SK-N-SH treated with all-trans-retinoic acid at 6 μM for 48 hours (cell line): Measurements from ENCODE around the gene PRMT3.

Source experiments
- ATAC-seq: fragments of 200-7000 bp; cut with Tn5 transposase; 3 replicates; pipeline ENCODE4 v1.9.1; 2020; ENCODE audit warnings: mild to moderate bottlenecking, moderate library complexity
- ARNTL ChIP-seq: fragments of 450-650 bp; formaldehyde crosslinking; IDR thresholded peaks from 2 replicates; pipeline ENCODE4 v1.5.0; 2020; ENCODE audit warnings: low read depth, mild to moderate bottlenecking, moderate library complexity, borderline replicate concordance
- BACH2 ChIP-seq: fragments of 250-450 bp; sonication (Bioruptor Pico); IDR thresholded peaks from 2 replicates; pipeline ENCODE4 v1.9.0; 2021; ENCODE audit warnings: mild to moderate bottlenecking, borderline replicate concordance
- CSRNP3 ChIP-seq: fragments of 250-450 bp; sonication (Bioruptor Pico); IDR thresholded peaks from 2 replicates; pipeline ENCODE4 v1.5.1; 2021; ENCODE audit warnings: mild to moderate bottlenecking, moderate library complexity
- ESRRG ChIP-seq: fragments of 250-450 bp; sonication (Bioruptor Pico); IDR thresholded peaks from 2 replicates; pipeline ENCODE4 v1.6.1; 2021; ENCODE audit warnings: mild to moderate bottlenecking
- GLIS3 ChIP-seq: fragments of 250-450 bp; sonication (Bioruptor Pico); IDR thresholded peaks from 2 replicates; pipeline ENCODE4 v1.5.0; 2020; ENCODE audit warnings: mild to moderate bottlenecking, moderate library complexity
- ISL1 ChIP-seq: fragments of 250-450 bp; sonication (Bioruptor Pico); IDR thresholded peaks from 2 replicates; pipeline ENCODE4 v2.1.2; 2022; ENCODE audit warnings: mild to moderate bottlenecking, moderate library complexity
- OSR1 ChIP-seq: fragments of 250-450 bp; sonication (Bioruptor Pico); IDR thresholded peaks from 2 replicates; pipeline ENCODE4 v1.8.0; 2022; ENCODE audit warnings: moderate library complexity, mild to moderate bottlenecking, inconsistent platforms
- PATZ1 ChIP-seq: fragments of 250-450 bp; sonication (Bioruptor Pico); IDR thresholded peaks from 2 replicates; pipeline ENCODE4 v1.8.0; 2020; ENCODE audit warnings: mild to moderate bottlenecking, moderate library complexity, borderline replicate concordance
- POU6F1 ChIP-seq: fragments of 250-450 bp; sonication (Bioruptor Pico); IDR thresholded peaks from 2 replicates; pipeline ENCODE4 v1.8.0; 2021; ENCODE audit warnings: low read depth, mild to moderate bottlenecking, moderate library complexity, borderline replicate concordance
- PPARA ChIP-seq: fragments of 250-450 bp; sonication (Bioruptor Pico); IDR thresholded peaks from 2 replicates; pipeline ENCODE4 v1.5.0; 2020; ENCODE audit warnings: mild to moderate bottlenecking, borderline replicate concordance
- SNAI2 ChIP-seq: fragments of 250-450 bp; sonication (Bioruptor Pico); IDR thresholded peaks from 2 replicates; pipeline ENCODE4 v1.5.0; 2020; ENCODE audit warnings: mild to moderate bottlenecking, moderate library complexity
- TCF4 ChIP-seq: fragments of 250-450 bp; sonication (Bioruptor Pico); IDR thresholded peaks from 2 replicates; pipeline ENCODE4 v1.8.0; 2021; ENCODE audit warnings: mild to moderate bottlenecking, moderate library complexity, borderline replicate concordance
- TOX ChIP-seq: fragments of 250-450 bp; sonication (Bioruptor Pico); IDR thresholded peaks from 2 replicates; pipeline ENCODE4 v1.8.0; 2021; ENCODE audit warnings: mild to moderate bottlenecking, moderate library complexity, borderline replicate concordance
- TSHZ2 ChIP-seq: fragments of 250-450 bp; sonication (Bioruptor Pico); IDR thresholded peaks from 2 replicates; pipeline ENCODE4 v1.5.0; 2020; ENCODE audit warnings: mild to moderate bottlenecking, moderate library complexity
- ZC3H10 ChIP-seq: fragments of 250-450 bp; sonication (Bioruptor Pico); IDR thresholded peaks from 2 replicates; pipeline ENCODE4 v1.5.1; 2021; ENCODE audit warnings: mild to moderate bottlenecking, moderate library complexity
- ZFP30 ChIP-seq: fragments of 450-650 bp; formaldehyde crosslinking; IDR thresholded peaks from 2 replicates; pipeline ENCODE4 v1.5.0; 2022; ENCODE audit warnings: mild to moderate bottlenecking, moderate library complexity
- ZNF565 ChIP-seq: fragments of 450-650 bp; formaldehyde crosslinking; conservative IDR thresholded peaks from 2 replicates; pipeline ENCODE4 v1.5.0; 2020; ENCODE audit warnings: low read depth, mild to moderate bottlenecking, moderate library complexity
- ZNF70 ChIP-seq: fragments of 450-650 bp; formaldehyde crosslinking; IDR thresholded peaks from 2 replicates; pipeline ENCODE4 v1.5.0; 2020; ENCODE audit warnings: mild to moderate bottlenecking, moderate library complexity

The PRMT3 gene

GRCh38 chr11:20511982-20512381 is 124.5 kb downstream of the PRMT3 start:
- ATAC-seq = no peak
- no peak for TF ChIP-seq PATZ1 (CRISPR knock-in tag)

GRCh38 chr11:20512869-20513268 is 125.4 kb downstream of the PRMT3 start:
- TF ChIP-seq ESRRG = no peak
- no peak for TF ChIP-seq OSR1 (CRISPR knock-in tag)
- no peak for TF ChIP-seq PPARA
- TF ChIP-seq TCF4 (CRISPR knock-in tag) = no peak
- TF ChIP-seq GLIS3 (CRISPR knock-in tag) = no peak
- no peak for TF ChIP-seq TSHZ2 (CRISPR knock-in tag)
- TF ChIP-seq PATZ1 (CRISPR knock-in tag) = no peak
- no peak for TF ChIP-seq ZC3H10 (CRISPR knock-in tag)
- TF ChIP-seq ZNF70 = no peak
- no peak for TF ChIP-seq CSRNP3 (CRISPR knock-in tag)
- TF ChIP-seq ZFP30 (CRISPR knock-in tag) = no peak
- TF ChIP-seq ARNTL (CRISPR knock-in tag) = no peak
- TF ChIP-seq, all 23 proteins: peak for 0
- ATAC-seq = no peak

GRCh38 chr11:20518323-20518834 is 130.9 kb downstream of the PRMT3 start:
- TF ChIP-seq ISL1 (CRISPR knock-in tag) (no peak), ESRRG (no peak), SNAI2 (no peak), TOX (no peak), ZFP30 (CRISPR knock-in tag) (no peak), ZNF565 (CRISPR knock-in tag) (no peak), OSR1 (CRISPR knock-in tag) (no peak), BACH2 (CRISPR knock-in tag) (no peak), TCF4 (CRISPR knock-in tag) (no peak), CSRNP3 (CRISPR knock-in tag) (no peak), POU6F1 (CRISPR knock-in tag) (no peak), ARNTL (CRISPR knock-in tag) (no peak)
- ATAC-seq = no peak
